Ovary (tissue), 3 donors: Measurements from ENCODE around the gene OR51D1.

ENCODE experiments used
- CTCF ChIP-seq, 3 donors: fragments of 450-650 bp in 2 of 3; fragments of 200-600 bp in 1 of 3; IDR thresholded peaks; one replicate each; pipeline versions ENCODE4 v1.5.1 to v1.8.0; 2016 to 2022; ENCODE audit warnings: antibody characterized with exemption in 3 of 3, mild to moderate bottlenecking in 1 of 3
- POLR2A ChIP-seq: fragments of 450-650 bp; IDR thresholded peaks from one replicate; pipeline ENCODE4 v1.6.1; 2017; ENCODE audit warnings: antibody characterized with exemption, mild to moderate bottlenecking, moderate library complexity
- donor health status: DM: no; HTN: no; CAD: no.

DNA sequence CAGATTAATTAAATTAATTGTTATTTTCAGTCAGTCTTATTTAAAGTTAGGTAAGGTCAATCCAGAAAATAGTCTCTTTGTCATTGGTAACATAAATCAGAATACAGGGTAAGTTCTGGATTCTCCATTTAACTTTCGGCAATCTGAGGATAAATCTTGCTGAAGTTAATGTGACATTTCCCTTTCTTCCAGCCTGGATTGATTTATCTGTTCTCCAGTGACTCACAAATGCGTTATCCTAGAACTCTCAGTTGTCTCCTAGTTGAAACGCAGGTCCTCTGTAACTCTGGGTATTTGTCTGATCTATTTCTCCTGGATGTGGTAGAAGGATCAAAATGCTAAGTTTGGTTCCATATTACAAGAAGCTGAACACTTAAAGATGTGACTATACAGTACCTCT, 27.5 kb downstream of the OR51D1 start:
- no peak for TF ChIP-seq CTCF (IDR thresholded peaks at IDR 0.05)
- no peak for TF ChIP-seq POLR2A
